Right atrium auricular region (tissue), 2 donors: Measurements from ENCODE around the gene PAGE2B. TPM values are rescaled to one million over a fixed set of nuclear protein-coding genes. Genes with fewer than 3 reads are reported as not detected.

Experiments used
- DNase-seq: peaks from one replicate; pipeline ENCODE4 v3.0.0-alpha.2; 2019; ENCODE audit warnings: low spot score
- H3K27ac ChIP-seq, 2 donors: fragments of 200-600 bp; sonication (generic); 1 replicate in 1 of 2; 2 replicates in 1 of 2; pipeline ENCODE4 v1.5.1; 2016 to 2019
- H3K27me3 ChIP-seq, 2 donors: fragments of 200-600 bp; sonication (generic); one replicate each; pipeline versions ENCODE4 v1.5.1 to v1.6.0; 2017 to 2019
- H3K36me3 ChIP-seq: fragments of 200-600 bp; sonication (generic); one replicate; pipeline ENCODE4 v1.5.1; 2016
- H3K4me1 ChIP-seq, 2 donors: fragments of 200-600 bp; sonication (generic); one replicate each; pipeline versions ENCODE4 v1.5.1 to v1.6.0; 2017 to 2019
- H3K4me3 ChIP-seq, 2 donors: fragments of 200-600 bp; sonication (generic); 1 replicate in 1 of 2; 2 replicates in 1 of 2; pipeline ENCODE4 v1.5.1; 2017 to 2019; ENCODE audit warnings: mild to moderate bottlenecking in 1 of 2, moderate library complexity in 1 of 2
- H3K9me3 ChIP-seq, 2 donors: fragments of 200-600 bp; sonication (generic); one replicate each; pipeline ENCODE4 v1.5.1; 2019
- total RNA-seq, 2 donors: library from RNA; depleted of rRNA; stranded (reverse); fragments of >200 nt; gene quantifications; one replicate each; pipeline ENCODE4 v1.1.0, GENCODE V29; 2016
- TF ChIP-seq, protein P1 (sequence below), 2 donors: fragments of 200-600 bp; sonication (generic); IDR thresholded peaks; one replicate each; pipeline ENCODE4 v1.5.1; 2019; ENCODE audit warnings: antibody characterized with exemption in 2 of 2

PAGE2B gene
- total RNA-seq, 2 donors from 2014 or later: not detected

DNA sequence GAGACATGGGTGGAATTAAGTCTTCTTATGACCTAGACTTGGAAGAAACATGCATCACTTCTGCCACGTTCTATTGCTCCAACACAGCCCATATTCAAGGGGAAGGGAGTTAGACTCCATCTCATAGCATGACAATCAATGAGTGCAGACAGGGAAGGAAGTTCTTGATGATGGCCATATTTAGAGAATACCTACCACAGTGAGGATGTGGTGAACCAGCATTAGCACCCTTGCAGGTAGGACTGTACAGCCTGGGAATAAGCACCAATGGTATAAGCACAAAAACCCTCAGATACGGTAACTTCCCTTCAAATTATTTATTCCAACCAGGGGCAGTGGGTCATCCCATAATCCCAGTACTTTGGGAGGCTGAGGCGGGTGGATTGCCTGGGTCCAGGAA is 43.7 kb downstream of the PAGE2B start:
- H3K27ac ChIP-seq: no peak overlapping the region
- DNase-seq: no peak
- no peaks in the 10 kb centered on the region for H3K4me1 ChIP-seq
- H3K27me3 ChIP-seq: no peaks in the 10 kb centered on the region
- no peaks in the 10 kb centered on the region for H3K9me3 ChIP-seq
- TF ChIP-seq, protein P1, sequence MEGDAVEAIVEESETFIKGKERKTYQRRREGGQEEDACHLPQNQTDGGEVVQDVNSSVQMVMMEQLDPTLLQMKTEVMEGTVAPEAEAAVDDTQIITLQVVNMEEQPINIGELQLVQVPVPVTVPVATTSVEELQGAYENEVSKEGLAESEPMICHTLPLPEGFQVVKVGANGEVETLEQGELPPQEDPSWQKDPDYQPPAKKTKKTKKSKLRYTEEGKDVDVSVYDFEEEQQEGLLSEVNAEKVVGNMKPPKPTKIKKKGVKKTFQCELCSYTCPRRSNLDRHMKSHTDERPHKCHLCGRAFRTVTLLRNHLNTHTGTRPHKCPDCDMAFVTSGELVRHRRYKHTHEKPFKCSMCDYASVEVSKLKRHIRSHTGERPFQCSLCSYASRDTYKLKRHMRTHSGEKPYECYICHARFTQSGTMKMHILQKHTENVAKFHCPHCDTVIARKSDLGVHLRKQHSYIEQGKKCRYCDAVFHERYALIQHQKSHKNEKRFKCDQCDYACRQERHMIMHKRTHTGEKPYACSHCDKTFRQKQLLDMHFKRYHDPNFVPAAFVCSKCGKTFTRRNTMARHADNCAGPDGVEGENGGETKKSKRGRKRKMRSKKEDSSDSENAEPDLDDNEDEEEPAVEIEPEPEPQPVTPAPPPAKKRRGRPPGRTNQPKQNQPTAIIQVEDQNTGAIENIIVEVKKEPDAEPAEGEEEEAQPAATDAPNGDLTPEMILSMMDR (IDR thresholded peaks at IDR 0.05): no peak
- H3K4me3 ChIP-seq: no peak overlapping the region
- H3K36me3 ChIP-seq: no peaks in the 10 kb centered on the region

DNA sequence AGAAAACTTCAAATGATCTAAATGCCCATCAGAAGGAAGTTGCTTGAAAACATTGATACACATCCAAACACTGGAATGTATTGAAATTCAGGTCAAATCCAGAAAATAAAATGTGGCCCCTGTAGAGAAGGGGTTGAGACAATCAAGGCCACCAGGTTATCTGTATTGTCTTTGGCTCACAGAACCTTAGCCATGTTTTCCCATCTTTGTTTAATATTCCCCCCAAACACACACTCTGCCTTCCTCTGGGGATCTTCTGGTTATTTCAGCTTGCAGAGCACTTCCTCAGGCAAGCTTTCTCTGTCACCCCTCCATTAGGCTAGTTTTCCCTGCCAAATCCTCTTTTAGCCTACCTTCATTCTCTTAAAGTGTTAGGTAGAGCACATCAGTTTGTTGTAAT is 44.4 kb downstream of the PAGE2B start:
- no peaks in the 10 kb centered on the region for H3K27me3 ChIP-seq
- TF ChIP-seq, protein P1 (IDR thresholded peaks at IDR 0.05): no peak
- no peak for DNase-seq
- H3K36me3 ChIP-seq: no peaks in the 10 kb centered on the region
- no peak overlapping the region for H3K27ac ChIP-seq
- no peaks in the 10 kb centered on the region for H3K9me3 ChIP-seq
- no peak overlapping the region for H3K4me3 ChIP-seq
- H3K4me1 ChIP-seq: no peaks in the 10 kb centered on the region

DNA sequence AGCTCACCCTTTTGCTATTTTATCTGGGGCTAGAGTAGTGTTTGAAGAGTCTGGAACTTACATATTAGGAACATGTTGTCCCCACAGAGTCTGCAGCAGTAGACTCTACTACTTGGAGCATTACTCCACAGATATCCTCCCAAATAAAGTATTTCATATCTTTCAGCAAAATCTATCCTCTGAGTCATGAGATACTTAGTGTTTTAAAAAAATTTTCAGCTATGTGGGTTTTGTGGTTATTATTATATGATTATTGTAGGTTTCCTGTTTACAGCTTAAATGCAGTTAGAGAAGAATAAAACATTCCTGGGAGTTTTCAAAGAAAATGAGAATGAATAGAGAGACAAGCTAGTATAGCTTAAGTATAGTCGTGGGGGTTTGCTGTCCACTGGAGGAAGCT is 44.9 kb downstream of the PAGE2B start:
- Histone ChIP-seq H3K36me3 (no peaks in the 10 kb centered on the region), H3K9me3 (no peaks in the 10 kb centered on the region), H3K27ac (no peak overlapping the region), H3K4me3 (no peak overlapping the region), H3K27me3 (no peaks in the 10 kb centered on the region), H3K4me1 (no peaks in the 10 kb centered on the region)
- no peak for DNase-seq
- TF ChIP-seq, protein P1 (IDR thresholded peaks at IDR 0.05): no peak

GRCh38 chrX:55120761-55121358 is 46.0 kb downstream of the PAGE2B start:
- H3K36me3 ChIP-seq: no peaks in the 10 kb centered on the region
- H3K27me3 ChIP-seq: no peaks in the 10 kb centered on the region
- no peak overlapping the region for H3K4me3 ChIP-seq
- no peaks in the 10 kb centered on the region for H3K9me3 ChIP-seq
- no peak overlapping the region for H3K27ac ChIP-seq
- TF ChIP-seq, protein P1 (IDR thresholded peaks at IDR 0.05): no peak
- H3K4me1 ChIP-seq: no peaks in the 10 kb centered on the region
- DNase-seq: no peak

- no peak overlapping the region for H3K4me3 ChIP-seq
- DNase-seq: no peak
- no peaks in the 10 kb centered on the region for H3K36me3 ChIP-seq
- H3K27ac ChIP-seq: no peak overlapping the region
- H3K9me3 ChIP-seq: no peaks in the 10 kb centered on the region
- TF ChIP-seq, protein P1 (IDR thresholded peaks at IDR 0.05): no peak
- H3K4me1 ChIP-seq: no peaks in the 10 kb centered on the region
- H3K27me3 ChIP-seq: no peaks in the 10 kb centered on the region
Measured at GRCh38 chrX:55123900-55124299, 49.1 kb downstream of the PAGE2B start.

- Histone ChIP-seq H3K4me1 (no peaks in the 10 kb centered on the region), H3K27me3 (no peaks in the 10 kb centered on the region), H3K36me3 (no peaks in the 10 kb centered on the region), H3K4me3 (no peak overlapping the region), H3K9me3 (no peaks in the 10 kb centered on the region), H3K27ac (no peak overlapping the region)
- DNase-seq: no peak
- TF ChIP-seq, protein P1 (IDR thresholded peaks at IDR 0.05): no peak
Measured at GRCh38 chrX:55127692-55128091, 52.9 kb downstream of the PAGE2B start.
